ENCODE results near the gene NSD2. TPM values are rescaled to one million over a fixed set of nuclear protein-coding genes. Genes with fewer than 3 reads are reported as not detected.

The NSD2 gene
- total RNA-seq, 4 donors from 2014 or later: 25.3 to 46.7 (median 27.4) TPM

DNA sequence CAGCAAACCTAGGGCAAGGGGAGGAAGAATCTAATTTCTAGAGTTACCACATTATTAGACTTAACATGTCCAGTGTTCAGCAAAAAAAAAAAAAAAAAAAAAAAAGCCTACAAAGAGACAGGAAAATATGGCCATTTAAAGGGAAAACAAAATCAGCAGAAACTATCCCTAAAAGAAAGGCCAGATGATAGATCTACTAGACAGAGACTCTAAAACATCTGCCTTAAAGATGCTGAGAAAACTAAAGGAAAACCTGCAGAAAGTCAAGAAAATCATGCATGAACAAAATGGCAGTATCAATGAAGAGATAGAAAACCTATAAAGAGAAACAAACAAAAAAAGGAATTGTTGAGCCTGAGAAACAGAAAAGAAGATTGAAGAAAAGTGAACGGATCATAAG lies 93.8 kb downstream of the NSD2 start:
- TF ChIP-seq EP300 (IDR thresholded peaks at IDR 0.05): no peak
- no peak for TF ChIP-seq POLR2AphosphoS5 (IDR thresholded peaks at IDR 0.05)
- TF ChIP-seq, protein P1, sequence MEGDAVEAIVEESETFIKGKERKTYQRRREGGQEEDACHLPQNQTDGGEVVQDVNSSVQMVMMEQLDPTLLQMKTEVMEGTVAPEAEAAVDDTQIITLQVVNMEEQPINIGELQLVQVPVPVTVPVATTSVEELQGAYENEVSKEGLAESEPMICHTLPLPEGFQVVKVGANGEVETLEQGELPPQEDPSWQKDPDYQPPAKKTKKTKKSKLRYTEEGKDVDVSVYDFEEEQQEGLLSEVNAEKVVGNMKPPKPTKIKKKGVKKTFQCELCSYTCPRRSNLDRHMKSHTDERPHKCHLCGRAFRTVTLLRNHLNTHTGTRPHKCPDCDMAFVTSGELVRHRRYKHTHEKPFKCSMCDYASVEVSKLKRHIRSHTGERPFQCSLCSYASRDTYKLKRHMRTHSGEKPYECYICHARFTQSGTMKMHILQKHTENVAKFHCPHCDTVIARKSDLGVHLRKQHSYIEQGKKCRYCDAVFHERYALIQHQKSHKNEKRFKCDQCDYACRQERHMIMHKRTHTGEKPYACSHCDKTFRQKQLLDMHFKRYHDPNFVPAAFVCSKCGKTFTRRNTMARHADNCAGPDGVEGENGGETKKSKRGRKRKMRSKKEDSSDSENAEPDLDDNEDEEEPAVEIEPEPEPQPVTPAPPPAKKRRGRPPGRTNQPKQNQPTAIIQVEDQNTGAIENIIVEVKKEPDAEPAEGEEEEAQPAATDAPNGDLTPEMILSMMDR (IDR thresholded peaks at IDR 0.05): no peak
- TF ChIP-seq POLR2A (IDR thresholded peaks at IDR 0.05): no peak
- H3K27ac ChIP-seq: no peak overlapping the region
- no peaks in the 10 kb centered on the region for H3K9me3 ChIP-seq
- no peak overlapping the region for H3K4me3 ChIP-seq
- H3K4me1 ChIP-seq: no peaks in the 10 kb centered on the region
- DNase-seq (ENCODE audit: low spot score in 2 of 2): no peak
- peaks cover 39% of the 10 kb centered on the region for H3K36me3 ChIP-seq
- no peaks in the 10 kb centered on the region for H3K27me3 ChIP-seq
- 100% methylated on average over 1 of the region's 1 CpG for WGBS

DNA sequence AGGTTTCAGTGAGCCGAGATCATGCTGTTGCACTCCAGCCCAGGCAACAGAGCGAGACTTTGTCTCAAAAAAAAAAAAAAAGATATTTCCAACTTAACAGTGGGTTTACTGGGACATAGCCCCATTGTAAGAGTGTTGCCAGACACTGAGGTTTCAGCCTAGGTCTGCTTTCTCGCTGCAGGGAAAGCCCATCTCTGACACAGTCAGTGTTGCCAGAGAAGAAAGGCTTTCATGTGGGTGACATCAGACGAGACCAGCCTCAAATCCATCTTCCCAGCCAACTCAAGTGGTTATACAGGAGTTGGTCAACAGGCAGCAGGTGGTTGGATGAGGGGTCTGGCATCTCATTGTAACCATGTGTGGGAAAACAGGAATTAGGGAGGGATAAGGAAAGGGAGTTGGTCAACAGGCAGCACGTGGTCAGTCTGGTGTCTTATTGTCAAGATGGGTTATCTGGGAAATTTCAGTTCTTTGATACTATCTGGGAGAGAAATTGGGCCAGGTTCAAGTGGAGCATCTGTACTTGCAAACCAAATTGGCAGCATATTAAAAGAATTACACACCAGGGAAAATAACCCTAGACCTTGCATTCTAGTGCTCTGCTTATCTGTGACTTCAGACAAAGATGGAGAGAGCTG lies 96.4 kb downstream of the NSD2 start:
- TF ChIP-seq, protein P1 (IDR thresholded peaks at IDR 0.05): no peak
- TF ChIP-seq EP300 (IDR thresholded peaks at IDR 0.05): no peak
- TF ChIP-seq POLR2A (IDR thresholded peaks at IDR 0.05): no peak
- TF ChIP-seq POLR2AphosphoS5 (IDR thresholded peaks at IDR 0.05): no peak

DNA sequence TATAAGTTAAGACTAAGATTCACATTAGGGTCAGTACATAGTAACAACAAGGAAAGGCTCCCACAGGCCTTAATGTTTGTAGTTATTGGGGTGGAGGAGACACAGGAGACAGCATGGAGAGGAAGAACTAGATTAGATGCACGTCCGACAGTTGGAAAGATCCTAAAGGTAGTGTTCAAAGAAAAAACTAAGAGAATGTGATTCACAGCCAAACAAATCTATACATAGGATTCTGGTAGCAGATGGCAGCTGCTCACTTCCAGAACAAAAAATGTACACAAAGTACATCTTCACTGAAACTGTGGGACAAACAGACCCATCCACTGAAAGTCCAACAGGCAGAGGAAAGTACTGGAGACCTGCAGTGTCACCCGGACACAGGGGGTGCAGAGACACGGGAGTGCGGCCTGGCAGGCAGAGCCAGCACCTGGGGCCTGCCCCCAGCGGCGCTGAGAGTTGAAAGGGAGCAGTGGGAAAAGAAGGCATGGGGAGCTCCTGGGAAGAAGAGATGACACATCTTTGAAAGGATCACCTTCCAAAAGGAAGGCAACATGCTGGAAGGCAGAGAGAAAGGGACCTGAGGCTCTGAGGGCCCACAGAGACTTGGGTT lies 97.6 kb downstream of the NSD2 start:
- Histone ChIP-seq H3K9me3 (no peaks in the 10 kb centered on the region), H3K4me3 (no peak overlapping the region), H3K27ac (no peak overlapping the region), H3K36me3 (peaks cover 22% of the 10 kb centered on the region), H3K27me3 (no peaks in the 10 kb centered on the region), H3K4me1 (no peaks in the 10 kb centered on the region)
- no peak for DNase-seq (ENCODE audit: low spot score in 2 of 2)
- TF ChIP-seq POLR2AphosphoS5 (IDR thresholded peaks at IDR 0.05): no peak
- TF ChIP-seq EP300 (IDR thresholded peaks at IDR 0.05): no peak
- TF ChIP-seq, protein P1 (IDR thresholded peaks at IDR 0.05): no peak
- no peak for TF ChIP-seq POLR2A (IDR thresholded peaks at IDR 0.05)
- whole genome bisulfite sequencing: 95% methylated on average over 7 of the region's 7 CpGs

More for the DNA sequence above, 96.4 kb downstream of the NSD2 start:
- Histone ChIP-seq H3K36me3 (peaks cover 20% of the 10 kb centered on the region), H3K27me3 (no peaks in the 10 kb centered on the region), H3K9me3 (no peaks in the 10 kb centered on the region), H3K4me1 (no peaks in the 10 kb centered on the region), H3K27ac (no peak overlapping the region), H3K4me3 (no peak overlapping the region)
- DNase-seq (ENCODE audit: low spot score in 2 of 2): no peak
- WGBS: 86% methylated on average over 5 of the region's 5 CpGs

DNA sequence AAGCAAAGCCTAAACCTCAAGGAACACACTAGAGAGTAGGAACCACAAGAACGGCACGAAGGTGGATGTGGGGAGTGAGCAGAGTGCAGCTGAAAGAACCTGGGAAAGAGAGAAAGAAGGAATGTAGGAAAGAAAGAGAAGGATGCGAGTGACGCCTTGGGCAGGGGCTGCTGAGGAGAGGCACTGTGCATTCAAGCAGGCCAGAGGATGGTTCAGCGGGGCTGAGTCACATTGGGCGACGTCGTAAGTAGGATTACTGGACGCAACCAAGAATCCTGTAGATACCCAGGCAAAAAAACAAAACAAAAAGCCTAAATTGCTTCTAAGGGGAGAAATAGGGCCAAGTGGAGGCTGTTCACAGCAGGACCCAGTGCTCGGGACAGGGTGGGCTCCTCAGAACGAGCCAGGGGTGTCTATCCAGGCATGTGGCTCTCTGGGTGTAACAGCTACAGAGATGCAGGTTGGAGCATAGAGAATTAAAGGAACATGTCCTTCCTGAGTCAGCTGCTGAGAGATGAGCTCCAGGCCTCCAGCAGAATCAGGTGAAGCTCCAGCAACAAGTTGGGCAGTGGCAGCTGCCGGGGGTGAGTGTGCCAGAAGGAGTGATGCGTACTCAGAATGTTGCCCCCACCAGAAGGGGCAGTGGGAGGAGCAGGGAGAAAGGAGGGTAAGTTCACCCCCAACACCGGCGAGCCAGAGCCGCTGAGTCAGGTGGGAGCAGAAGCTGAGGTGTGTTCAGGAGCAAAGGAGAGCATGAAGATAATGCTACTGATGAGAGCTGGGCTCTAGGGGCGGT lies 98.9 kb downstream of the NSD2 start:
- Histone ChIP-seq H3K4me3 (no peak overlapping the region), H3K27me3 (no peaks in the 10 kb centered on the region), H3K27ac (no peak overlapping the region), H3K4me1 (no peaks in the 10 kb centered on the region), H3K9me3 (no peaks in the 10 kb centered on the region), H3K36me3 (peaks cover 33% of the 10 kb centered on the region)
- no peak for DNase-seq (ENCODE audit: low spot score in 2 of 2)
- 94% methylated on average over 17 of the region's 17 CpGs for WGBS
- no peak for TF ChIP-seq POLR2A (IDR thresholded peaks at IDR 0.05)
- TF ChIP-seq POLR2AphosphoS5 (IDR thresholded peaks at IDR 0.05): no peak
- no peak for TF ChIP-seq EP300 (IDR thresholded peaks at IDR 0.05)
- TF ChIP-seq, protein P1 (IDR thresholded peaks at IDR 0.05): no peak

DNA sequence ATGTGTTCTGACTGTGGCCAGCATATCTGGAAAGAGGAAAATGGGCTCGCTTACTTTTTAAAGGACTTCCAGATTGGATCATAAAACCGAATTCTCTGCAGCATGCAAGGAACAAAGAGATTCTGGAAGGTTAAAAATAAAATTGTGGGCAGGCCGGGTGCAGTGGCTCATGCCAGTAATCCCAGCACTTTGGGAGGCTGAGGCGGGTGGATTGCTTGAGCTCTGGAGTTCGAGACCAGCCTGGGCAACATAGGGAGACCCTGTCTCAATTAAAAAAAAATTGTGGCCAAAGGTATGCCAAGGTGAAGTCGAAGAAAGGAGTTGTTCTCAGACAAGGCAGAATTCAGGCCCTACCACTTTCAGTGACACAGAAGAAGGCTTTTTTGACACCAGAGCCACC lies 99.7 kb downstream of the NSD2 start:
- Histone ChIP-seq H3K27ac (no peak overlapping the region), H3K36me3 (peaks cover 41% of the 10 kb centered on the region), H3K4me3 (no peak overlapping the region), H3K9me3 (no peaks in the 10 kb centered on the region), H3K4me1 (no peaks in the 10 kb centered on the region), H3K27me3 (no peaks in the 10 kb centered on the region)
- WGBS: 83% methylated on average over 6 of the region's 6 CpGs
- no peak for DNase-seq (ENCODE audit: low spot score in 2 of 2)
- no peak for TF ChIP-seq POLR2AphosphoS5 (IDR thresholded peaks at IDR 0.05)
- TF ChIP-seq POLR2A (IDR thresholded peaks at IDR 0.05): no peak

All from suprapubic skin (tissue), 4 donors.